HEK293 (cell line): ENCODE data around the gene HEATR9.

ENCODE experiments used
- CTCF ChIA-PET: fragments of 350-600 bp; formaldehyde crosslinking; extraction: SDS; loops from one replicate; lab custom pipeline; 2021; ENCODE audit warnings: antibody characterized with exemption; lab: Yijun Ruan, JAX
- POLR2A ChIA-PET: fragments of 300-600 bp; formaldehyde crosslinking; extraction: SDS; loops from one replicate; lab custom pipeline; 2020; ENCODE audit warnings: antibody characterized with exemption, inconsistent platforms; lab: Yijun Ruan, JAX
- H3K27ac ChIP-seq: fragments of 200-500 bp; sonication (Bioruptor generic); 2 replicates; pipeline ENCODE4 v1.5.1; 2014; ENCODE audit warnings: low read depth, low read length, control low read depth, inconsistent platforms; ENCODE audit errors: extremely low read depth
- H3K36me3 ChIP-seq, 2 experiments: fragments of 200-500 bp in 1 of 2; sonication (Bioruptor generic) in 1 of 2; 1 replicate in 1 of 2; 2 replicates in 1 of 2; pipeline ENCODE4 v1.5.1; 2014 to 2017; ENCODE audit warnings: inconsistent platforms in 2 of 2, low read length in 2 of 2; ENCODE audit not compliant: control insufficient read depth in 2 of 2, insufficient read depth in 1 of 2
- H3K4me1 ChIP-seq: fragments of 200-500 bp; sonication (Bioruptor generic); 2 replicates; pipeline ENCODE4 v1.5.1; 2014; ENCODE audit warnings: mild to moderate bottlenecking, low read length, inconsistent platforms; ENCODE audit not compliant: control insufficient read depth, insufficient read depth
- H3K4me3 ChIP-seq: 2 replicates; pipeline ENCODE4 v1.5.1; 2011; ENCODE audit warnings: low read depth, mild to moderate bottlenecking, control low read depth, low read length, moderate library complexity
- H3K9me3 ChIP-seq: fragments of 200-500 bp; sonication (Bioruptor generic); 2 replicates; pipeline ENCODE4 v1.5.1; 2014; ENCODE audit warnings: low read depth, low read length, inconsistent platforms; ENCODE audit not compliant: control insufficient read depth, insufficient read depth
- IKZF3 ChIP-seq: fragments of 450-650 bp; IDR thresholded peaks from 2 replicates; pipeline ENCODE4 v1.5.0; 2018; ENCODE audit warnings: missing biosample characterization, mild to moderate bottlenecking, missing genetic modification characterization, moderate library complexity
- KLF1 ChIP-seq: fragments of 450-650 bp; formaldehyde crosslinking; IDR thresholded peaks from 2 replicates; pipeline ENCODE4 v1.5.1; 2016; ENCODE audit warnings: missing biosample characterization, missing genetic modification characterization
- PRDM1 ChIP-seq: fragments of 450-650 bp; formaldehyde crosslinking; IDR thresholded peaks from 2 replicates; pipeline ENCODE4; 2016; ENCODE audit warnings: missing biosample characterization, missing genetic modification characterization
- SCRT2 ChIP-seq: fragments of 450-650 bp; formaldehyde crosslinking; IDR thresholded peaks from 2 replicates; pipeline ENCODE4 v1.5.1; 2016; ENCODE audit warnings: missing biosample characterization, missing genetic modification characterization
- ZBTB8A ChIP-seq: fragments of 450-650 bp; formaldehyde crosslinking; IDR thresholded peaks from 2 replicates; pipeline ENCODE4 v1.5.1; 2016; ENCODE audit warnings: missing biosample characterization, missing genetic modification characterization
- ZNF133 ChIP-seq: fragments of 450-650 bp; formaldehyde crosslinking; IDR thresholded peaks from 2 replicates; pipeline ENCODE4 v1.5.1; 2016; ENCODE audit warnings: missing biosample characterization, missing genetic modification characterization
- ZNF138 ChIP-seq: fragments of 450-650 bp; formaldehyde crosslinking; IDR thresholded peaks from 2 replicates; pipeline ENCODE4 v1.5.1; 2016; ENCODE audit warnings: missing biosample characterization, missing genetic modification characterization, borderline replicate concordance
- ZNF23 ChIP-seq: fragments of 450-650 bp; formaldehyde crosslinking; IDR thresholded peaks from 2 replicates; pipeline ENCODE4 v1.5.1; 2016; ENCODE audit warnings: missing biosample characterization, missing genetic modification characterization, borderline replicate concordance
- ZNF239 ChIP-seq: fragments of 450-650 bp; formaldehyde crosslinking; IDR thresholded peaks from 2 replicates; pipeline ENCODE4 v1.5.1; 2016; ENCODE audit warnings: missing biosample characterization, missing genetic modification characterization
- ZNF514 ChIP-seq: fragments of 450-650 bp; formaldehyde crosslinking; IDR thresholded peaks from 2 replicates; pipeline ENCODE4 v1.5.1; 2016; ENCODE audit warnings: missing biosample characterization, missing genetic modification characterization
- ZNF518A ChIP-seq: fragments of 450-650 bp; formaldehyde crosslinking; conservative IDR thresholded peaks from 2 replicates; pipeline ENCODE4 v1.5.1; 2016; ENCODE audit warnings: low read depth, missing biosample characterization, missing genetic modification characterization
- ZNF560 ChIP-seq: fragments of 450-650 bp; formaldehyde crosslinking; IDR thresholded peaks from 2 replicates; pipeline ENCODE4 v1.5.1; 2017; ENCODE audit warnings: missing biosample characterization, missing genetic modification characterization, borderline replicate concordance
- ZNF654 ChIP-seq: fragments of 450-650 bp; formaldehyde crosslinking; IDR thresholded peaks from 2 replicates; pipeline ENCODE4 v1.5.1; 2016; ENCODE audit warnings: low read depth, missing biosample characterization, missing genetic modification characterization
- ZNF701 ChIP-seq: fragments of 450-650 bp; formaldehyde crosslinking; IDR thresholded peaks from 2 replicates; pipeline ENCODE4 v1.5.1; 2016; ENCODE audit warnings: missing biosample characterization, missing genetic modification characterization
- ZNF768 ChIP-seq: fragments of 450-650 bp; formaldehyde crosslinking; IDR thresholded peaks from 2 replicates; pipeline ENCODE4 v1.5.1; 2018; ENCODE audit warnings: missing biosample characterization, mild to moderate bottlenecking, missing genetic modification characterization
- TF ChIP-seq, protein P1 (sequence below): fragments of 450-650 bp; formaldehyde crosslinking; IDR thresholded peaks from 2 replicates; pipeline ENCODE4 v1.5.1; 2016; ENCODE audit warnings: missing biosample characterization, missing genetic modification characterization
- TF ChIP-seq, protein P2 (sequence below): fragments of 450-650 bp; formaldehyde crosslinking; IDR thresholded peaks from 2 replicates; pipeline ENCODE4 v1.5.1; 2016; ENCODE audit warnings: missing biosample characterization, missing genetic modification characterization, borderline replicate concordance

HEATR9 gene

GRCh38 chr17:35877345-35878029, 8.8 kb upstream of the HEATR9 start:
- H3K36me3 ChIP-seq: no peaks in the 10 kb centered on the region
- CTCF ChIA-PET: interaction anchor here (0.6 to 1.8 kb wide), 5 partner anchors 27 to 607 kb away, joined by 3 to 8 read pairs (median 3); no protein-coding TSS in a partner anchor

DNA sequence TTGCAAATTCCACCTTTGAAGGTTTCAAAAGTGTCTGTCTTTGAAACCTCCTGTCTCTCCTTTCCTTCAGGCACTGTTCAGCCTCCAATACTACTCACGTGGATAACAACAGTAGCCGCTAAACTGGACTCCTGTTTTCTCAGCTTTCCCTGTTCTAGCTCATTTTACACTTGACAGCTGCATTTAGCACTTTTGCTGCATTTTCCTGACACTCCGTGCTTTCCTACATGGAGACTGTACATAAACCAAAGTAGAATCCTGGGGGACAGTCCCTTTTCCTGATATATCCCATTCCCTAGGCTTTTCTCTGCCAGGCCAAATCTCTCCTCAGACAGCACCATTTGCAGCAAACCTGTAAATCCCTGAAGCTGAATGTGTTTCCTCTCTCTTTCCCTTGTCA, 7.8 kb upstream of the HEATR9 start:
- ChIA-PET POLR2A (interaction anchor here (0.6 kb wide), 1 partner anchor 45 kb away, joined by 3 read pairs; no protein-coding TSS in a partner anchor), CTCF (interaction anchor here (0.6 to 1.8 kb wide), 3 partner anchors 13 to 75 kb away, joined by 3 to 8 read pairs (median 3); no protein-coding TSS in a partner anchor)
- H3K4me1 ChIP-seq: no peaks in the 10 kb centered on the region
- H3K27ac ChIP-seq: no peak overlapping the region
- TF ChIP-seq PRDM1 (tag by site-specific recombination): 0 out of 2 replicates have a peak, but pooled peaks have one; percentile 34
- TF ChIP-seq, protein P1, sequence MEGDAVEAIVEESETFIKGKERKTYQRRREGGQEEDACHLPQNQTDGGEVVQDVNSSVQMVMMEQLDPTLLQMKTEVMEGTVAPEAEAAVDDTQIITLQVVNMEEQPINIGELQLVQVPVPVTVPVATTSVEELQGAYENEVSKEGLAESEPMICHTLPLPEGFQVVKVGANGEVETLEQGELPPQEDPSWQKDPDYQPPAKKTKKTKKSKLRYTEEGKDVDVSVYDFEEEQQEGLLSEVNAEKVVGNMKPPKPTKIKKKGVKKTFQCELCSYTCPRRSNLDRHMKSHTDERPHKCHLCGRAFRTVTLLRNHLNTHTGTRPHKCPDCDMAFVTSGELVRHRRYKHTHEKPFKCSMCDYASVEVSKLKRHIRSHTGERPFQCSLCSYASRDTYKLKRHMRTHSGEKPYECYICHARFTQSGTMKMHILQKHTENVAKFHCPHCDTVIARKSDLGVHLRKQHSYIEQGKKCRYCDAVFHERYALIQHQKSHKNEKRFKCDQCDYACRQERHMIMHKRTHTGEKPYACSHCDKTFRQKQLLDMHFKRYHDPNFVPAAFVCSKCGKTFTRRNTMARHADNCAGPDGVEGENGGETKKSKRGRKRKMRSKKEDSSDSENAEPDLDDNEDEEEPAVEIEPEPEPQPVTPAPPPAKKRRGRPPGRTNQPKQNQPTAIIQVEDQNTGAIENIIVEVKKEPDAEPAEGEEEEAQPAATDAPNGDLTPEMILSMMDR (tag by site-specific recombination): no peak
- TF ChIP-seq, all 188 proteins: peak for 1
- H3K9me3 ChIP-seq: no peaks in the 10 kb centered on the region
- H3K36me3 ChIP-seq: no peaks in the 10 kb centered on the region
- no peak overlapping the region for H3K4me3 ChIP-seq

More at GRCh38 chr17:35877345-35878029, 8.8 kb upstream of the HEATR9 start:
- TF ChIP-seq ZNF768 (peak; percentile 48; the same call in 1 of the 2 replicates), ZNF239 (tag by site-specific recombination) (no peak)
- H3K27ac ChIP-seq: no peak overlapping the region
- no peaks in the 10 kb centered on the region for H3K4me1 ChIP-seq
- H3K4me3 ChIP-seq: no peak overlapping the region
- H3K9me3 ChIP-seq: no peaks in the 10 kb centered on the region
- POLR2A ChIA-PET: no interaction called here

DNA sequence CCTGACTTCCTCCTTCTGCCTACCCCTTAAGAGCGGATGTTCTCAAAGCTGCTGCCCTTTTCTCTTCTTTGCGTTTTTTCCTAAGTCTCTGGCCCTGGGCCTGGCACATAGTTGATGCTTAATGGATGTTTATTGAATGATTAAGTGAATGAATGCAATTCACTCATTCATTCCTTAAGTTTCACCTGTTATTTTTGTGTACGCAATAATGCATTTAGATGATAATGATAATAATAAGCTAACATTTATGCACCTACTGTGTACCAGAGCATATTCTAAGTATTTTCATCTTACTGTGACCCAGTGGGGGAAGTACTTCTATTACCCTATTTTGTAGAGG, 7.1 kb upstream of the HEATR9 start:
- CTCF ChIA-PET: interaction anchor here (0.7 to 1.8 kb wide), 3 partner anchors 14 to 26 kb away, joined by 3 to 8 read pairs (median 4); no protein-coding TSS in a partner anchor
- TF ChIP-seq ZNF560 (tag by site-specific recombination) (no peak), IKZF3 (no peak), ZNF23 (tag by site-specific recombination) (no peak), ZNF133 (no peak), ZBTB8A (no peak), ZNF514 (tag by site-specific recombination) (no peak), ZNF518A (tag by site-specific recombination) (no peak), ZNF138 (tag by site-specific recombination) (no peak), SCRT2 (tag by site-specific recombination) (no peak), ZNF654 (no peak), KLF1 (tag by site-specific recombination) (no peak), ZNF701 (tag by site-specific recombination) (no peak)
- TF ChIP-seq, protein P2, sequence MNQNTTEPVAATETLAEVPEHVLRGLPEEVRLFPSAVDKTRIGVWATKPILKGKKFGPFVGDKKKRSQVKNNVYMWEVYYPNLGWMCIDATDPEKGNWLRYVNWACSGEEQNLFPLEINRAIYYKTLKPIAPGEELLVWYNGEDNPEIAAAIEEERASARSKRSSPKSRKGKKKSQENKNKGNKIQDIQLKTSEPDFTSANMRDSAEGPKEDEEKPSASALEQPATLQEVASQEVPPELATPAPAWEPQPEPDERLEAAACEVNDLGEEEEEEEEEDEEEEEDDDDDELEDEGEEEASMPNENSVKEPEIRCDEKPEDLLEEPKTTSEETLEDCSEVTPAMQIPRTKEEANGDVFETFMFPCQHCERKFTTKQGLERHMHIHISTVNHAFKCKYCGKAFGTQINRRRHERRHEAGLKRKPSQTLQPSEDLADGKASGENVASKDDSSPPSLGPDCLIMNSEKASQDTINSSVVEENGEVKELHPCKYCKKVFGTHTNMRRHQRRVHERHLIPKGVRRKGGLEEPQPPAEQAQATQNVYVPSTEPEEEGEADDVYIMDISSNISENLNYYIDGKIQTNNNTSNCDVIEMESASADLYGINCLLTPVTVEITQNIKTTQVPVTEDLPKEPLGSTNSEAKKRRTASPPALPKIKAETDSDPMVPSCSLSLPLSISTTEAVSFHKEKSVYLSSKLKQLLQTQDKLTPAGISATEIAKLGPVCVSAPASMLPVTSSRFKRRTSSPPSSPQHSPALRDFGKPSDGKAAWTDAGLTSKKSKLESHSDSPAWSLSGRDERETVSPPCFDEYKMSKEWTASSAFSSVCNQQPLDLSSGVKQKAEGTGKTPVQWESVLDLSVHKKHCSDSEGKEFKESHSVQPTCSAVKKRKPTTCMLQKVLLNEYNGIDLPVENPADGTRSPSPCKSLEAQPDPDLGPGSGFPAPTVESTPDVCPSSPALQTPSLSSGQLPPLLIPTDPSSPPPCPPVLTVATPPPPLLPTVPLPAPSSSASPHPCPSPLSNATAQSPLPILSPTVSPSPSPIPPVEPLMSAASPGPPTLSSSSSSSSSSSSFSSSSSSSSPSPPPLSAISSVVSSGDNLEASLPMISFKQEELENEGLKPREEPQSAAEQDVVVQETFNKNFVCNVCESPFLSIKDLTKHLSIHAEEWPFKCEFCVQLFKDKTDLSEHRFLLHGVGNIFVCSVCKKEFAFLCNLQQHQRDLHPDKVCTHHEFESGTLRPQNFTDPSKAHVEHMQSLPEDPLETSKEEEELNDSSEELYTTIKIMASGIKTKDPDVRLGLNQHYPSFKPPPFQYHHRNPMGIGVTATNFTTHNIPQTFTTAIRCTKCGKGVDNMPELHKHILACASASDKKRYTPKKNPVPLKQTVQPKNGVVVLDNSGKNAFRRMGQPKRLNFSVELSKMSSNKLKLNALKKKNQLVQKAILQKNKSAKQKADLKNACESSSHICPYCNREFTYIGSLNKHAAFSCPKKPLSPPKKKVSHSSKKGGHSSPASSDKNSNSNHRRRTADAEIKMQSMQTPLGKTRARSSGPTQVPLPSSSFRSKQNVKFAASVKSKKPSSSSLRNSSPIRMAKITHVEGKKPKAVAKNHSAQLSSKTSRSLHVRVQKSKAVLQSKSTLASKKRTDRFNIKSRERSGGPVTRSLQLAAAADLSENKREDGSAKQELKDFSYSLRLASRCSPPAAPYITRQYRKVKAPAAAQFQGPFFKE (tag by site-specific recombination): no peak

More for the DNA sequence above, 7.1 kb upstream of the HEATR9 start:
- Histone ChIP-seq H3K4me1 (no peaks in the 10 kb centered on the region), H3K9me3 (no peaks in the 10 kb centered on the region), H3K27ac (no peak overlapping the region), H3K4me3 (no peak overlapping the region), H3K36me3 (no peaks in the 10 kb centered on the region)
- POLR2A ChIA-PET: interaction anchor here (0.6 kb wide), 2 partner anchors 12 to 46 kb away, joined by 3 read pairs; no protein-coding TSS in a partner anchor
